ENCODE results near the gene STAT5B. TPM values are rescaled to one million over a fixed set of nuclear protein-coding genes. Genes with fewer than 3 reads are reported as not detected.
"Not testable (repeated sequence)": the region's sequence is repeated elsewhere in the genome, so short reads cannot be mapped to it uniquely, and the experiment has no call there.

The STAT5B gene
- total and polyA plus RNA-seq, 2 of the 13 experiments (the other 11 are each of a cell fraction or from before 2014, with no cell fraction given) = 21.0 to 42.8 TPM

GRCh38 chr17:42240201-42240600 is 36.0 kb downstream of the STAT5B start:
- in situ Hi-C loops (cut with HindIII; ENCODE audit: extremely low pct_ligation_motif_present, low pct_unique_long_range_greater_than_20kb) = no loop called here
- no peak overlapping the region for H3K9ac ChIP-seq (ENCODE audit: insufficient read depth, low read depth, low read length)
- WGBS (ENCODE audit: low lambda C conversion rate) = 87% methylated on average over 5 of the region's 5 CpGs
- peaks cover 16% of the 10 kb centered on the region for H3K4me1 ChIP-seq (ENCODE audit: insufficient read depth, low read length)
- no peaks in the 10 kb centered on the region for H3K9me3 ChIP-seq (ENCODE audit: low read length)
- no peaks in the 10 kb centered on the region; the same call in 1 of the 2 replicates for H4K20me1 ChIP-seq (ENCODE audit: insufficient read depth, low read length)
- H3K36me3 ChIP-seq (replicated peaks in 1 of 2; ENCODE audit: control insufficient read depth in 1 of 2, insufficient read depth in 2 of 2, low read length in 2 of 2) = no peaks in the 10 kb centered on the region
- H3K27me3 ChIP-seq (ENCODE audit: control insufficient read depth in 1 of 2, insufficient read depth in 2 of 2, low read length in 2 of 2) = no peaks in the 10 kb centered on the region
- H3K79me2 ChIP-seq (ENCODE audit: insufficient read depth, low read length) = peaks cover 10% of the 10 kb centered on the region
- ChIA-PET POLR2A (no interaction called here), CTCF (ENCODE audit: low intra/inter-chr PET ratio, low total read pairs) (no interaction called here)
- no peak for DNase-seq (ENCODE audit: low spot score)
- no peak for ATAC-seq
- no peak overlapping the region for H3K4me2 ChIP-seq (ENCODE audit: low read depth, low read length)
- H2AFZ ChIP-seq (ENCODE audit: low read length) = no peak overlapping the region
- FAIRE-seq = no peak
- H3K27ac ChIP-seq (ENCODE audit: extremely low read length, insufficient read depth, low read length) = no peak overlapping the region
- intact Hi-C loops (cut with micrococcal nuclease; ENCODE audit: unreplicated experiment) = loop anchor here (10.0 kb wide), 1 partner anchor 55 kb away; the partner anchor contains the start of genes HCRT and KCNH4
- BruUV-seq (replicated peaks) = no TSS peak
- no peak overlapping the region for H3K4me3 ChIP-seq (replicated peaks in 1 of 3; ENCODE audit: insufficient read depth in 1 of 3, low read depth in 2 of 3, low read length in 3 of 3)
- TF ChIP-seq HMGXB4 (CRISPR knock-in tag; IDR thresholded peaks at IDR 0.05; ENCODE audit: borderline replicate concordance in 1 of 2, low read depth in 1 of 2) = no peak
- TF ChIP-seq PHF5A (CRISPR knock-in tag; IDR thresholded peaks at IDR 0.05; ENCODE audit: low read depth, unreplicated experiment) = no peak
- TF ChIP-seq ARNT (IDR thresholded peaks at IDR 0.05) = no peak
- TF ChIP-seq EED (CRISPR knock-in tag; IDR thresholded peaks at IDR 0.05) = no peak
- peak; percentile 18 for TF ChIP-seq HNRNPK (IDR thresholded peaks at IDR 0.05; ENCODE audit: low read depth, low read length, poor library complexity, severe bottlenecking)
- no peak for TF ChIP-seq MIXL1 (CRISPR knock-in tag; IDR thresholded peaks at IDR 0.05)
- TF ChIP-seq HNRNPL (IDR thresholded peaks at IDR 0.05; ENCODE audit: low read depth, low read length) = no peak
- no peak for TF ChIP-seq ZNF703 (CRISPR knock-in tag; IDR thresholded peaks at IDR 0.05; ENCODE audit: borderline replicate concordance)
- peak; percentile 72; the same call in 1 of the 2 replicates for TF ChIP-seq ZNF24 (IDR thresholded peaks at IDR 0.05)

GRCh38 chr17:42239576-42239975 is 36.6 kb downstream of the STAT5B start:
- WGBS (ENCODE audit: low lambda C conversion rate) = 97% methylated on average over 7 of the region's 7 CpGs
- CTCF ChIA-PET (ENCODE audit: low intra/inter-chr PET ratio, low total read pairs) = not testable (repeated sequence)

More at GRCh38 chr17:42239576-42239975, 36.6 kb downstream of the STAT5B start:
- H3K79me2 ChIP-seq (ENCODE audit: insufficient read depth, low read length) = peaks cover 10% of the 10 kb centered on the region
- H4K20me1 ChIP-seq (ENCODE audit: insufficient read depth, low read length); H3K27ac ChIP-seq (ENCODE audit: extremely low read length, insufficient read depth, low read length); POLR2A ChIA-PET; H3K4me2 ChIP-seq (ENCODE audit: low read depth, low read length); H3K27me3 ChIP-seq (ENCODE audit: control insufficient read depth in 1 of 2, insufficient read depth in 2 of 2, low read length in 2 of 2); H2AFZ ChIP-seq (ENCODE audit: low read length); H3K9ac ChIP-seq (ENCODE audit: insufficient read depth, low read depth, low read length); intact Hi-C loops (cut with micrococcal nuclease; ENCODE audit: unreplicated experiment); DNase-seq (ENCODE audit: low spot score); H3K36me3 ChIP-seq (replicated peaks in 1 of 2; ENCODE audit: control insufficient read depth in 1 of 2, insufficient read depth in 2 of 2, low read length in 2 of 2); ATAC-seq; H3K4me3 ChIP-seq (replicated peaks in 1 of 3; ENCODE audit: insufficient read depth in 1 of 3, low read depth in 2 of 3, low read length in 3 of 3); H3K9me3 ChIP-seq (ENCODE audit: low read length); BruUV-seq (replicated peaks); FAIRE-seq; in situ Hi-C loops (cut with HindIII; ENCODE audit: extremely low pct_ligation_motif_present, low pct_unique_long_range_greater_than_20kb): not testable (repeated sequence)
- peaks cover 13% of the 10 kb centered on the region for H3K4me1 ChIP-seq (ENCODE audit: insufficient read depth, low read length)
